Sigmoid colon (tissue), 7 donors: ENCODE data around the gene RPUSD4. TPM values are rescaled to one million over a fixed set of nuclear protein-coding genes. Genes with fewer than 3 reads are reported as not detected.

Source experiments
- DNase-seq: peaks from one replicate; pipeline ENCODE4 v3.0.0-alpha.2; 2019
- H3K27ac ChIP-seq, 4 donors: fragments of 200-600 bp; sonication (generic); one replicate each; pipeline ENCODE4 v1.5.1; 2016 to 2019; ENCODE audit warnings: mild to moderate bottlenecking in 1 of 4
- H3K27me3 ChIP-seq, 3 donors: fragments of 200-600 bp; sonication (generic); one replicate each; pipeline ENCODE4 v1.5.1; 2019; ENCODE audit warnings: mild to moderate bottlenecking in 1 of 3
- H3K36me3 ChIP-seq, 4 donors: fragments of 200-600 bp; sonication (generic); one replicate each; pipeline ENCODE4 v1.5.1; 2016 to 2019
- H3K4me1 ChIP-seq, 4 donors: fragments of 200-600 bp; sonication (generic); one replicate each; pipeline ENCODE4 v1.5.1; 2017 to 2019
- H3K4me3 ChIP-seq, 4 donors: fragments of 200-600 bp; sonication (generic); one replicate each; pipeline ENCODE4 v1.5.1; 2017 to 2019; ENCODE audit warnings: mild to moderate bottlenecking in 2 of 4, moderate library complexity in 1 of 4
- H3K9me3 ChIP-seq, 4 donors: fragments of 200-600 bp in 3 of 4; sonication (generic) in 3 of 4; one replicate each; pipeline versions ENCODE4 v1.5.1 to v1.6.1; 2013 to 2019
- EP300 ChIP-seq, 4 donors: sonication (generic); formaldehyde crosslinking; IDR thresholded peaks; one replicate each; pipeline ENCODE4 v1.6.1; 2017; ENCODE audit warnings: antibody characterized with exemption in 4 of 4
- POLR2A ChIP-seq, 2 donors: fragments of 450-650 bp; IDR thresholded peaks; one replicate each; pipeline ENCODE4 v1.6.1; 2016; ENCODE audit warnings: antibody characterized with exemption in 2 of 2, mild to moderate bottlenecking in 2 of 2, moderate library complexity in 2 of 2
- POLR2AphosphoS5 ChIP-seq, 4 donors: sonication (generic); formaldehyde crosslinking; IDR thresholded peaks; one replicate each; pipeline ENCODE4 v1.6.1; 2017; ENCODE audit warnings: antibody characterized with exemption in 4 of 4
- WGBS, 2 donors: extraction: QIAGEN DNeasy Blood & Tissue Kit; methylation state at CpG; one replicate each; pipeline ENCODE4 v1.1.7; 2013; 5-methylcytosine and 5-hydroxymethylcytosine counted together
- intact Hi-C: fragments of 100-400 bp; cut with DNase I; formaldehyde crosslinking; loops from one replicate; pipeline ENCODE4 v1.15.1; 2023
- polyA plus RNA-seq, 3 donors: library from polyadenylated mRNA; stranded (reverse); fragments of 200-250 nt; gene quantifications; one replicate each; pipeline ENCODE4 v1.2.3, GENCODE V29; 2013
- total RNA-seq, 4 donors: library from RNA; depleted of rRNA; stranded (reverse); fragments of >200 nt; gene quantifications; one replicate each; pipeline ENCODE4 v1.1.0, GENCODE V29; 2016
- TF ChIP-seq, protein P1 (sequence below), 4 experiments: fragments of 450-650 bp in 3 of 4; fragments of 200-600 bp in 1 of 4; IDR thresholded peaks; one replicate each; pipeline ENCODE4 v1.5.1; 2016 to 2019; ENCODE audit warnings: antibody characterized with exemption in 4 of 4, mild to moderate bottlenecking in 3 of 4, moderate library complexity in 2 of 4
- donor health status: healthy with polysubstance abuse.
- donor health status: Bipolar disorder and iron deficiency.
- donor health status: healthy.

Gene RPUSD4
- total and polyA plus RNA-seq, 7 donors, result 7.9 to 24.4 (median 16.0) TPM

DNA sequence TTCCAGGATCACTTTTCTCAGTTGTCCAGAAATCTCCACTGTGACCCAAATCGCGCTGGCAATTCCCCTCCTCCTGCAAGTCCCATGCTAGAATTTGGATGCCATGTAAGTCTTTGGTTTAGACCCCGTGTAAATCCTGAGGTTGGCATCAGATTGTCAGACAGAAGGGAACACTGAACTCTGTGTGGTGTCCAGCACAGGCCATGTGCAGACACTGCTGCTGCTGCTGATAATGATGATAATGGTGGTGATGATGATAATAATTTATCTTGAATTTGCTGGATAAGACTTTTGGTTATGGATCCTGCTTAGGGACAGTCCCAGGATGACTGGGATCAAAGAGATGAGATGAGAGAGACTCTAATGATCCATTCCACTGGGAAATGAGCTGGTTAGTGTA is 45.0 kb downstream of the RPUSD4 start:
- intact Hi-C loops, result loop anchor here (5.0 kb wide), 1 partner anchor 144 kb away; no protein-coding TSS in a partner anchor
- TF ChIP-seq EP300 (IDR thresholded peaks at IDR 0.05), result no peak
- TF ChIP-seq POLR2A (IDR thresholded peaks at IDR 0.05), result no peak
- TF ChIP-seq POLR2AphosphoS5 (IDR thresholded peaks at IDR 0.05), result no peak
- TF ChIP-seq, protein P1, sequence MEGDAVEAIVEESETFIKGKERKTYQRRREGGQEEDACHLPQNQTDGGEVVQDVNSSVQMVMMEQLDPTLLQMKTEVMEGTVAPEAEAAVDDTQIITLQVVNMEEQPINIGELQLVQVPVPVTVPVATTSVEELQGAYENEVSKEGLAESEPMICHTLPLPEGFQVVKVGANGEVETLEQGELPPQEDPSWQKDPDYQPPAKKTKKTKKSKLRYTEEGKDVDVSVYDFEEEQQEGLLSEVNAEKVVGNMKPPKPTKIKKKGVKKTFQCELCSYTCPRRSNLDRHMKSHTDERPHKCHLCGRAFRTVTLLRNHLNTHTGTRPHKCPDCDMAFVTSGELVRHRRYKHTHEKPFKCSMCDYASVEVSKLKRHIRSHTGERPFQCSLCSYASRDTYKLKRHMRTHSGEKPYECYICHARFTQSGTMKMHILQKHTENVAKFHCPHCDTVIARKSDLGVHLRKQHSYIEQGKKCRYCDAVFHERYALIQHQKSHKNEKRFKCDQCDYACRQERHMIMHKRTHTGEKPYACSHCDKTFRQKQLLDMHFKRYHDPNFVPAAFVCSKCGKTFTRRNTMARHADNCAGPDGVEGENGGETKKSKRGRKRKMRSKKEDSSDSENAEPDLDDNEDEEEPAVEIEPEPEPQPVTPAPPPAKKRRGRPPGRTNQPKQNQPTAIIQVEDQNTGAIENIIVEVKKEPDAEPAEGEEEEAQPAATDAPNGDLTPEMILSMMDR (IDR thresholded peaks at IDR 0.05), result no peak
- H3K27me3 ChIP-seq, result no peaks in the 10 kb centered on the region
- H3K4me1 ChIP-seq, result peaks cover 2 to 58% (median 46%) of the 10 kb centered on the region in 4 donors
- WGBS, 2 donors, result 90 to 95% methylated on average over 3 of the region's 3 CpGs
- no peaks in the 10 kb centered on the region for H3K36me3 ChIP-seq
- H3K4me3 ChIP-seq, result no peak overlapping the region
- H3K9me3 ChIP-seq, result no peaks in the 10 kb centered on the region
- no peak for DNase-seq
- H3K27ac ChIP-seq, result peak overlapping the region in 3 of 4 donors; percentile 76 to 84 (median 82)

DNA sequence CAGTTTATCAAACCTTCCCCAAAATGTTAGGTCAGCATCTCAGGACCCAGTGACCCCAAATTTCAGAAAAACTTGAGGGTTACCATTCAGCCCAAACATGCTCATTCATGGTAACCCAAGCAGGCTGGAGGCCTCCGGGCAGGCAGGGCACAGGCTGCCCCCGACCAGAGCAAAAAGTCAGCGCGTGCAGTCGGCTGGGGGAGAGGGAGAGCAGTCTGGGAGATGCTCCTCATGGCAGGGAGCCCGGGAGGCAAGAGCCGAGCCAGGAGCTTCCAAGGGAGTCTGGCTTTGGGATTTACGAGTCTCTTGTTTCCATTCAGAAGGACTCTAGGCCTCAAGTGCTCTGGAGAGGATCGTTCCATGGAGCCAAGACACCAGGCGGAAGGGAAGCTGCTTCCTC is 45.7 kb downstream of the RPUSD4 start:
- Histone ChIP-seq H3K27me3 (no peaks in the 10 kb centered on the region), H3K9me3 (no peaks in the 10 kb centered on the region), H3K4me3 (no peak overlapping the region), H3K4me1 (peaks cover 2 to 58% (median 46%) of the 10 kb centered on the region in 4 donors), H3K36me3 (no peaks in the 10 kb centered on the region), H3K27ac (peak overlapping the region in 3 of 4 donors; percentile 76 to 84 (median 82))
- intact Hi-C loops, result loop anchor here (2.0 to 5.0 kb wide), 2 partner anchors 25 to 143 kb away; no protein-coding TSS in a partner anchor
- DNase-seq, result peak; percentile 96
- TF ChIP-seq EP300 (IDR thresholded peaks at IDR 0.05) (peak in 3 of 4 donors; percentile 47 to 53 (median 49)), POLR2AphosphoS5 (IDR thresholded peaks at IDR 0.05) (peak; percentile 65 to 91 (median 88)), POLR2A (IDR thresholded peaks at IDR 0.05) (no peak)
- TF ChIP-seq, protein P1 (IDR thresholded peaks at IDR 0.05), result no peak
- 78 to 88% methylated on average over 10 of the region's 10 CpGs for whole genome bisulfite sequencing, 2 donors

DNA sequence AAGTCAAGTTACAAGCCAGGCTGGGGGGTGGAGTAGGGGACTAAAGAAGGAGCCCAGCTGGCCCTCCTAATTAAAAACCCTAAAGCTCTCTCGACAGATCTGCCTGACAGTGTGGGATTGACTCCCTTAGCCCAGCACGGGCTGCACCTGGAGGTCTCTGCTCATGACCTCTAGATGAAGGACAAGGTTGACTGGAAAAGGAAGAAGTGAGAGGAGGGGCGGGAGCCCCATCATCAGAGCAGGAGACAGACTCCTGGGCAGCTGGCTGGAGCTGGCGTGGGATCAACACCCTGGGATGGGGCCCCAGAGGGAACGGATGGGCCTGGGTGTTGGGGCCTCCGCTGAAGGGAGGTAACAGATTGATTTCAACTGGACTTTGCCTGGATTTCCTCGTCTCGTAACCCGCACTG is 46.1 kb downstream of the RPUSD4 start:
- Histone ChIP-seq H3K4me3 (no peak overlapping the region), H3K27me3 (no peaks in the 10 kb centered on the region), H3K36me3 (no peaks in the 10 kb centered on the region), H3K4me1 (peaks cover 2 to 58% (median 46%) of the 10 kb centered on the region in 4 donors), H3K27ac (peak overlapping the region in 3 of 4 donors; percentile 76 to 84 (median 82)), H3K9me3 (no peaks in the 10 kb centered on the region)
- WGBS, 2 donors, result 76 to 79% methylated on average over 9 of the region's 9 CpGs
- intact Hi-C loops, result loop anchor here (2.0 to 5.0 kb wide), 2 partner anchors 25 to 143 kb away; no protein-coding TSS in a partner anchor
- no peak for DNase-seq
- no peak for TF ChIP-seq POLR2AphosphoS5 (IDR thresholded peaks at IDR 0.05)

DNA sequence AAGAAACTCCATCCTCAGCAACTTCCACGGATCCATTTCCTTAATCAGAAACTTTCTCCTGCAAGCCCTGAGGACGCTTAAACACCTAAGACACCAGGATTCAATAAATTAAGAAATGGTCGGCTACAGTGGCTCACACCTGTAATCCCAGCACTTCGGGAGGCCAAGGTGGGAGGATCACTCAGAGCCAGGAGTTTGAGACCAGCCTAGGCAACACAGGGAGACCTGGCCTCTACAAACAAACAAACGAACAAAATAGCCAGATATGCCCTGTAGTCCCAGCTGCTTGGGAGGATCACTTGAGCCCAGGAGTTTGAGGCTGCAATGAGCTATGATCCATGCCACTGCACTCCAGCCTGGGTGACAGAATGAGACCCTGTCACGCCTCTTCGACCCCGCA is 46.7 kb downstream of the RPUSD4 start:
- DNase-seq, result no peak
- Histone ChIP-seq H3K27me3 (no peaks in the 10 kb centered on the region), H3K4me1 (peaks cover 2 to 58% (median 46%) of the 10 kb centered on the region in 4 donors), H3K36me3 (no peaks in the 10 kb centered on the region), H3K9me3 (no peaks in the 10 kb centered on the region), H3K4me3 (no peak overlapping the region), H3K27ac (peak overlapping the region in 3 of 4 donors; percentile 76 to 84 (median 82))
- 86 to 91% methylated on average over 8 of the region's 8 CpGs for WGBS, 2 donors
- TF ChIP-seq POLR2AphosphoS5 (IDR thresholded peaks at IDR 0.05) (no peak), POLR2A (IDR thresholded peaks at IDR 0.05) (no peak), EP300 (IDR thresholded peaks at IDR 0.05) (no peak)
- TF ChIP-seq, protein P1 (IDR thresholded peaks at IDR 0.05), result no peak
- intact Hi-C loops, result loop anchor here (2.0 to 5.0 kb wide), 3 partner anchors 24 to 142 kb away; partner anchors contain the start of gene CDON

DNA sequence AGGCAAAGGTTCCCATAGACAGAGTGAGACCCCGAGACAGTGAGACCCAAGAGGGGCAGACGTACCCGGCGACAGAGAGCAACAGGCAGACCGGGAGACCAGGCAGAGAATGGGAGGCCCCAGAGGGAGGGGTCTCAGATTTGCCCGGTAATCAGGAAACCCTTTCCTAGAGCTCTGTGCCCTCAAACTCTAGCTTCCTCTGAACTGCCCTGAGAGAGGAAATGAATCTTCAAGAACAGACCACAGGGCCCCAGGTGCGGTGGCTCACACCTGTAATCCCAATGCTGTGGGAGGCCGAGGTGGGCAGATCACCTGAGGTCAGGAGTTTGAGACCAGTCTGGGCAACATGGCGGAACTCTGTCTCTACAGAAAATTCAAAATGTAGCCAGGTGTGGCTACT is 47.7 kb downstream of the RPUSD4 start:
- intact Hi-C loops, result loop anchor here (2.0 to 5.0 kb wide), 3 partner anchors 23 to 101 kb away; partner anchors contain the start of gene CDON
- 71 to 85% methylated on average over 9 of the region's 9 CpGs for WGBS, 2 donors
- H3K27ac ChIP-seq, result peak overlapping the region; percentile 33 to 84 (median 56)

More for the DNA sequence above, 47.7 kb downstream of the RPUSD4 start:
- no peak for DNase-seq
- Histone ChIP-seq H3K36me3 (no peaks in the 10 kb centered on the region), H3K4me1 (peaks cover 2 to 58% (median 46%) of the 10 kb centered on the region in 4 donors), H3K27me3 (no peaks in the 10 kb centered on the region), H3K4me3 (no peak overlapping the region), H3K9me3 (no peaks in the 10 kb centered on the region)
- TF ChIP-seq, protein P1 (IDR thresholded peaks at IDR 0.05), result no peak
- no peak for TF ChIP-seq POLR2A (IDR thresholded peaks at IDR 0.05)
- no peak for TF ChIP-seq EP300 (IDR thresholded peaks at IDR 0.05)
- TF ChIP-seq POLR2AphosphoS5 (IDR thresholded peaks at IDR 0.05), result no peak
